GM10847 (cell line): ENCODE results near the gene DGKB.

ENCODE experiments used
- POLR2A ChIP-seq: IDR thresholded peaks from 2 replicates; pipeline ENCODE4 v1.6.1; 2011; ENCODE audit not compliant: insufficient read length; ENCODE audit errors: extremely low read depth

The DGKB gene

GRCh38 chr7:14806891-14807290 lies 95.7 kb downstream of the DGKB start:
- TF ChIP-seq POLR2A, result no peak

GRCh38 chr7:14805105-14805719 lies 97.3 kb downstream of the DGKB start:
- no peak for TF ChIP-seq POLR2A

GRCh38 chr7:14800664-14801063 lies 101.9 kb downstream of the DGKB start:
- TF ChIP-seq POLR2A, result no peak

GRCh38 chr7:14793151-14793550 lies 109.4 kb downstream of the DGKB start:
- no peak for TF ChIP-seq POLR2A

- no peak for TF ChIP-seq POLR2A
Observed at GRCh38 chr7:14787551-14787950, 115.0 kb downstream of the DGKB start.

- no peak for TF ChIP-seq POLR2A
Observed at GRCh38 chr7:14786314-14786895, 116.1 kb downstream of the DGKB start.

- no peak for TF ChIP-seq POLR2A
Observed at GRCh38 chr7:14777806-14778205, 124.7 kb downstream of the DGKB start.

GRCh38 chr7:14776266-14776665 lies 126.3 kb downstream of the DGKB start:
- TF ChIP-seq POLR2A, result no peak

- no peak for TF ChIP-seq POLR2A
Observed at GRCh38 chr7:14773729-14774271, 128.8 kb downstream of the DGKB start.

GRCh38 chr7:14770614-14771013 lies 131.9 kb downstream of the DGKB start:
- TF ChIP-seq POLR2A, result no peak

GRCh38 chr7:14769261-14769660 lies 133.3 kb downstream of the DGKB start:
- no peak for TF ChIP-seq POLR2A

- TF ChIP-seq POLR2A, result no peak
Observed at GRCh38 chr7:14767716-14768425, 134.7 kb downstream of the DGKB start.

GRCh38 chr7:14766747-14767146 lies 135.8 kb downstream of the DGKB start:
- no peak for TF ChIP-seq POLR2A

GRCh38 chr7:14765731-14766130 lies 136.8 kb downstream of the DGKB start:
- no peak for TF ChIP-seq POLR2A

GRCh38 chr7:14762561-14762960 lies 140.0 kb downstream of the DGKB start:
- TF ChIP-seq POLR2A, result no peak
